Left lung (tissue), 14 donors: ENCODE results near the gene EML4. TPM values are rescaled to one million over a fixed set of nuclear protein-coding genes. Genes with fewer than 3 reads are reported as not detected.

Experiments used
- ATAC-seq: fragments of 200-7000 bp; cut with Tn5 transposase; one replicate; pipeline ENCODE4 v1.9.1; 2020; ENCODE audit warnings: moderate library complexity
- DNase-seq, 4 donors: peaks; one replicate each; pipeline ENCODE4 v3.0.0-alpha.2; 2013 to 2020
- H3K27ac ChIP-seq, 2 donors: fragments of 200-600 bp; sonication (generic) in 1 of 2; one replicate each; pipeline versions ENCODE4 v1.5.0 to v1.8.0; 2020 to 2021
- H3K27me3 ChIP-seq, 2 donors: fragments of 200-600 bp; sonication (generic) in 1 of 2; one replicate each; pipeline versions ENCODE4 v1.5.0 to v1.8.0; 2020 to 2021
- H3K36me3 ChIP-seq, 2 donors: fragments of 200-600 bp; sonication (generic) in 1 of 2; one replicate each; pipeline versions ENCODE4 v1.5.0 to v1.8.0; 2020 to 2021
- H3K4me1 ChIP-seq, 2 donors: fragments of 200-600 bp; one replicate each; pipeline ENCODE4 v1.8.0; 2021
- H3K4me3 ChIP-seq, 2 donors: fragments of 200-600 bp; sonication (generic) in 1 of 2; one replicate each; pipeline versions ENCODE4 v1.5.0 to v1.8.0; 2020 to 2021; ENCODE audit warnings: mild to moderate bottlenecking in 1 of 2
- H3K9me3 ChIP-seq, 2 donors: fragments of 200-600 bp; sonication (generic) in 1 of 2; one replicate each; pipeline versions ENCODE4 v1.5.0 to v1.8.0; 2020 to 2021
- intact Hi-C, 2 donors: fragments of 100-400 bp; cut with DNase I; formaldehyde crosslinking; loops; one replicate each; pipeline versions ENCODE4 v1.11.2 to v1.14.2; 2022
- long read RNA-seq, 12 donors: library from polyadenylated mRNA in 2 of 12; unstranded in 2 of 12; transcript quantifications; one replicate each; pipeline ENCODE4 v2.0.0 and lab custom pipeline, GENCODE V29; 2019 to 2026
- polyA plus RNA-seq, 6 donors: library from polyadenylated mRNA; unstranded; fragments of 120-200 nt; gene quantifications; one replicate each; pipeline ENCODE4 v1.2.1, GENCODE V29; 2013; ENCODE audit not compliant: insufficient read length in 6 of 6
- total RNA-seq, 2 donors: library from RNA; stranded (reverse); fragmentation: NEBNext Ultra II Directional; extraction: Animal tissue kit (Norgen Biotek cat#: 25700); gene quantifications; one replicate each; pipeline ENCODE4 v1.2.1, GENCODE V29; 2021
- TF ChIP-seq, protein P1 (sequence below), 2 donors: fragments of 200-600 bp; sonication (generic) in 1 of 2; IDR thresholded peaks; one replicate each; pipeline versions ENCODE4 v1.5.0 to v1.8.0; 2021; ENCODE audit warnings: antibody characterized with exemption in 2 of 2
- donor health status: DM: no; HTN: yes; CAD: no.
- donor health status: DM: no; HTN: no; CAD: no.

EML4 gene
- total RNA-seq: 10 to 100 TPM; 77.5 to 79.3 TPM
- polyA plus RNA-seq: 100 to 1,000 TPM in 2 of 6 donors, 10 to 100 TPM in 4; 83.3 to 110 (median 93.0) TPM
- long read RNA-seq, donor 1, full-length matches to known transcripts: 36 of 58 reads
- long read RNA-seq, donor 1, partial matches to known transcripts: 22 of 58 reads
- long read RNA-seq, donor 1, other reads (novel, unspliced or antisense): 0 of 58 reads
- long read RNA-seq, donor 2, full-length matches to known transcripts: 17 of 33 reads
- long read RNA-seq, donor 2, partial matches to known transcripts: 16 of 33 reads
- long read RNA-seq, donor 2, other reads (novel, unspliced or antisense): 0 of 33 reads
- long read RNA-seq, donor 3, full-length matches to known transcripts: 12 of 18 reads
- long read RNA-seq, donor 3, partial matches to known transcripts: 6 of 18 reads
- long read RNA-seq, donor 3, other reads (novel, unspliced or antisense): 0 of 18 reads
- long read RNA-seq, donor 4, partial matches to known transcripts: 32 of 44 reads
- long read RNA-seq, donor 4, other reads (novel, unspliced or antisense): 8 of 44 reads
- long read RNA-seq, donor 5, full-length matches to known transcripts: 13 of 20 reads
- long read RNA-seq, donor 5, partial matches to known transcripts: 7 of 20 reads
- long read RNA-seq, donor 5, other reads (novel, unspliced or antisense): 0 of 20 reads
- long read RNA-seq, donor 6, full-length matches to known transcripts: 12 of 23 reads
- long read RNA-seq, donor 6, partial matches to known transcripts: 11 of 23 reads
- long read RNA-seq, donor 6, other reads (novel, unspliced or antisense): 0 of 23 reads
- long read RNA-seq, donor 7, full-length matches to known transcripts: 8 of 13 reads
- long read RNA-seq, donor 7, partial matches to known transcripts: 5 of 13 reads
- long read RNA-seq, donor 7, other reads (novel, unspliced or antisense): 0 of 13 reads
- long read RNA-seq, donor 8, full-length matches to known transcripts: 12 of 12 reads
- long read RNA-seq, donor 8, partial matches to known transcripts: 0 of 12 reads
- long read RNA-seq, donor 8, other reads (novel, unspliced or antisense): 0 of 12 reads
- long read RNA-seq, donor 9: 0 reads
- long read RNA-seq, donor 10, partial matches to known transcripts: 29 of 32 reads
- long read RNA-seq, donor 10, other reads (novel, unspliced or antisense): 1 of 32 reads
- long read RNA-seq, donor 11, full-length matches to known transcripts: 3 of 12 reads
- long read RNA-seq, donor 11, partial matches to known transcripts: 9 of 12 reads
- long read RNA-seq, donor 11, other reads (novel, unspliced or antisense): 0 of 12 reads
- long read RNA-seq, donor 12, full-length matches to known transcripts: 11 of 11 reads
- long read RNA-seq, donor 12, partial matches to known transcripts: 0 of 11 reads
- long read RNA-seq, donor 12, other reads (novel, unspliced or antisense): 0 of 11 reads

DNA sequence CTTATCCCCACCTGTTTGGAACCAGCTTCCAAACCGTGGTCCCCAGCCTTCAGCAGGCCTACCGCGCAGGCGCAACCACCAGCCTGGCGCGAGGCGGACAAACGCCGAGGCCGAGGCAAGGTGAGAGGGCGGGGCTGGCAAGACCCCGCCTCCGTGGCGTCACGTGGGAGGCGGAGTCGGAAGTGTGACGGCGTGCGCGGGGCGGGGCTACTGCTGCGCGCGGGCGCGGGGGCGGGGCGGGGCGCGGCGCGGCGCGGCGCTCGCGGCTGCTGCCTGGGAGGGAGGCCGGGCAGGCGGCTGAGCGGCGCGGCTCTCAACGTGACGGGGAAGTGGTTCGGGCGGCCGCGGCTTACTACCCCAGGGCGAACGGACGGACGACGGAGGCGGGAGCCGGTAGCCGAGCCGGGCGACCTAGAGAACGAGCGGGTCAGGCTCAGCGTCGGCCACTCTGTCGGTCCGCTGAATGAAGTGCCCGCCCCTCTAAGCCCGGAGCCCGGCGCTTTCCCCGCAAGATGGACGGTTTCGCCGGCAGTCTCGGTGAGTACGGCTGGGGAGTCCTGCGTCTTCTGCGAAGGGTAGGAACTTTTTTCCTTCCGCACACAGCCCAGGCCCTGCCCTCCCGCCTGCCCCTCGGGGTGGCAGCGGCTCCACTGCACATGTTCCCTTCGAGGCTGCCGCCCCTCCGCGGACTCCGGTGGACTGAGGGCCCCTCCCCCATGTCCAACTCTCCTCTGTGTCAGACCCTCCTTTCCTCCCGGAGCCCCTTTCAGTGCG is at the start of gene EML4:
EML4 (plus strand) TSS at position 254 of the 774 bp plus-strand sequence; CDS start at position 513, 259 bp downstream.
- ATAC-seq (peak; percentile 94), DNase-seq (peak; percentile 84 to 97 (median 93))
- intact Hi-C loops: no loop called here
- Histone ChIP-seq H3K27ac (peak within 1 kb of the TSS; percentile 88 to 97), H3K4me3 (peak within 1 kb of the TSS; percentile 71 to 83), H3K36me3 (no peaks in the 10 kb centered on the region), H3K4me1 (peaks cover 22 to 43% of the 10 kb centered on the region in 2 donors), H3K9me3 (no peaks in the 10 kb centered on the region), H3K27me3 (no peaks in the 10 kb centered on the region)
- TF ChIP-seq, protein P1, sequence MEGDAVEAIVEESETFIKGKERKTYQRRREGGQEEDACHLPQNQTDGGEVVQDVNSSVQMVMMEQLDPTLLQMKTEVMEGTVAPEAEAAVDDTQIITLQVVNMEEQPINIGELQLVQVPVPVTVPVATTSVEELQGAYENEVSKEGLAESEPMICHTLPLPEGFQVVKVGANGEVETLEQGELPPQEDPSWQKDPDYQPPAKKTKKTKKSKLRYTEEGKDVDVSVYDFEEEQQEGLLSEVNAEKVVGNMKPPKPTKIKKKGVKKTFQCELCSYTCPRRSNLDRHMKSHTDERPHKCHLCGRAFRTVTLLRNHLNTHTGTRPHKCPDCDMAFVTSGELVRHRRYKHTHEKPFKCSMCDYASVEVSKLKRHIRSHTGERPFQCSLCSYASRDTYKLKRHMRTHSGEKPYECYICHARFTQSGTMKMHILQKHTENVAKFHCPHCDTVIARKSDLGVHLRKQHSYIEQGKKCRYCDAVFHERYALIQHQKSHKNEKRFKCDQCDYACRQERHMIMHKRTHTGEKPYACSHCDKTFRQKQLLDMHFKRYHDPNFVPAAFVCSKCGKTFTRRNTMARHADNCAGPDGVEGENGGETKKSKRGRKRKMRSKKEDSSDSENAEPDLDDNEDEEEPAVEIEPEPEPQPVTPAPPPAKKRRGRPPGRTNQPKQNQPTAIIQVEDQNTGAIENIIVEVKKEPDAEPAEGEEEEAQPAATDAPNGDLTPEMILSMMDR (IDR thresholded peaks at IDR 0.05): no peak

DNA sequence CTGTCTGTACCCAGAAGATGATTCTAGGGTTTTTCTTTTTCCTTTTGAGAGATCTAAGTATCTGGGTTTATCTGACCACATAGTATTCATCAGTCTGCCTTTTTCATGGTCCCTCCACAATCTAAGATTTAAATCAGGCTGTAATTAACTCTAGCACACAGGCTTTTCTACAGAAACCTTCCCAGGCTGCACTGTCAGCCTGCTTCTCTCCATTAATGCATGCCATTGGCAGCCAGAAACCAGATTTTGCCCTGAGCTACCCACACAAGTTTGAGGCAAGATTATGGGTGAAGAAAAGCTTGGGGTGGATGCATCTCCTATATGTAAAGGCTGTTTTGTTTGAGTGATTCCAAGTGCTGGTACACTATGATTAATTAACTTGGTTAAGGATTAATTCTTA is 45.7 kb upstream of the EML4 start:
- H3K4me3 ChIP-seq: no peak overlapping the region
- H3K27ac ChIP-seq: no peak overlapping the region
- no peaks in the 10 kb centered on the region for H3K9me3 ChIP-seq
- ATAC-seq: no peak
- TF ChIP-seq, protein P1 (IDR thresholded peaks at IDR 0.05): no peak
- H3K4me1 ChIP-seq: peaks cover 19 to 63% of the 10 kb centered on the region in 2 donors
- intact Hi-C loops: no loop called here
- peaks cover 0 to 6% of the 10 kb centered on the region in 2 donors for H3K27me3 ChIP-seq
- H3K36me3 ChIP-seq: no peaks in the 10 kb centered on the region
- no peak for DNase-seq

DNA sequence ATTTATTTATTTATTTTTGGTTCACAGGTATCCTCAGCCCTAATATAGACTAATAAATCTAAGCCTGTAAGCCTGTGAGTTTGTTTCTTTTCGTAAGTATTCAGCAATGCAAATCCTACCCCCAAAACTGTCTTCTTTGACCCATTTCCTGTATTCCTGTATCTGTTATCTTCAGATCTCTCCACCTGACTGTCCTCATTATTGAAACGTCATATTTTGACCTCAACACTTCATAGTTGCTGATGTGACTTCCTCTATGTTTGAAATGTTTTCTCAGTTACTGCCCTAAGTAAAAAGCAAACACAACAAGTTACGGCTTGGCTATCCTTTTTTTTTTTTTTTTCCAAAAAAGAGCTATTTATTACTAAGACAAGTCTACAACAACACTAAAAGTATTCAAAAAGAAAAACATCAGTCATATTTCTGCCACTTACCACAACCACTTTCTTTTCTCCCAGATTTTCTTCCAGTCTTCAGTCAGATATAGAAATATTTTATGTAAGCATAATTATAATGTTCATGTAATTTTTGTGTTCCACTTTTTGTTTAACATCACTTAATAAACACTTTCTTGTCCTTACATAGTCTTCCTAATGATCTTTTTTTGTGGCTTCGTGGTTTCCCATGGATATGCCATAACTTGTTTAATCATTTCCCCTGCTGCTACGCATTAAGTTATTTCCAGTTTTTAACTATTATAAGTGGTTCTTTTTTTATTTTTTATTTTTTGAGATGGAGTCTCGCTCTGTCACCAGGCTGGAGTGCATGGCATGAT is 45.0 kb upstream of the EML4 start:
- Histone ChIP-seq H3K27ac (no peak overlapping the region), H3K4me1 (peaks cover 17 to 63% of the 10 kb centered on the region in 2 donors), H3K4me3 (no peak overlapping the region), H3K27me3 (peaks cover 0 to 6% of the 10 kb centered on the region in 2 donors), H3K36me3 (no peaks in the 10 kb centered on the region), H3K9me3 (no peaks in the 10 kb centered on the region)
- DNase-seq (no peak), ATAC-seq (no peak)
- intact Hi-C loops: no loop called here
- TF ChIP-seq, protein P1 (IDR thresholded peaks at IDR 0.05): no peak
